Activated CD4-positive, alpha-beta memory T cell treated with anti-CD3 and anti-CD28 coated beads, Interleukin-2, amount 10 ng/mL, durations not matched to agents 7 days and 5 days (primary cell): ENCODE data around the gene PXDN. TPM values are rescaled to one million over a fixed set of nuclear protein-coding genes. Genes with fewer than 3 reads are reported as not detected.
A peak's percentile ranks its signal among the peaks of the same experiment; 100 is the strongest.
"Not testable (repeated sequence)": the region's sequence is repeated elsewhere in the genome, so short reads cannot be mapped to it uniquely, and the experiment has no call there.

Experiments
- CTCF ChIA-PET: fragments of 350-600 bp; sonication (Branson Sonifier 250); formaldehyde crosslinking; loops from one replicate; lab custom pipeline; 2021; ENCODE audit warnings: antibody characterized with exemption, inconsistent platforms; lab: Charles Lee
- POLR2A ChIA-PET: fragments of 350-600 bp; sonication (Branson Sonifier 250); formaldehyde crosslinking; loops from one replicate; lab custom pipeline; 2021; ENCODE audit warnings: antibody characterized with exemption; lab: Charles Lee
- DNase-seq: peaks from one replicate; pipeline ENCODE4 v3.0.0-alpha.2; 2020
- H3K27ac Mint-ChIP-seq: one replicate; pipeline ENCODE4 v1.8.0; 2021; ENCODE audit warnings: mild to moderate bottlenecking, mixed read lengths
- H3K27me3 Mint-ChIP-seq: one replicate; pipeline ENCODE4 v1.8.0; 2021; ENCODE audit warnings: mixed read lengths
- H3K36me3 Mint-ChIP-seq: one replicate; pipeline ENCODE4 v1.8.0; 2021; ENCODE audit warnings: low read depth, mixed read lengths
- H3K4me1 Mint-ChIP-seq: one replicate; pipeline ENCODE4 v1.8.0; 2021; ENCODE audit warnings: mixed read lengths
- H3K4me3 Mint-ChIP-seq: one replicate; pipeline ENCODE4 v1.8.0; 2021; ENCODE audit warnings: mild to moderate bottlenecking, mixed read lengths
- H3K9me3 Mint-ChIP-seq: one replicate; pipeline ENCODE4 v1.8.0; 2021; ENCODE audit warnings: mixed read lengths
- total RNA-seq, 2 experiments: library from RNA; stranded (reverse); gene quantifications; one replicate each; pipeline ENCODE4 v1.2.3, GENCODE V29; 2021

Gene PXDN
- total RNA-seq, 2 experiments from 2014 or later, result not detected

DNA sequence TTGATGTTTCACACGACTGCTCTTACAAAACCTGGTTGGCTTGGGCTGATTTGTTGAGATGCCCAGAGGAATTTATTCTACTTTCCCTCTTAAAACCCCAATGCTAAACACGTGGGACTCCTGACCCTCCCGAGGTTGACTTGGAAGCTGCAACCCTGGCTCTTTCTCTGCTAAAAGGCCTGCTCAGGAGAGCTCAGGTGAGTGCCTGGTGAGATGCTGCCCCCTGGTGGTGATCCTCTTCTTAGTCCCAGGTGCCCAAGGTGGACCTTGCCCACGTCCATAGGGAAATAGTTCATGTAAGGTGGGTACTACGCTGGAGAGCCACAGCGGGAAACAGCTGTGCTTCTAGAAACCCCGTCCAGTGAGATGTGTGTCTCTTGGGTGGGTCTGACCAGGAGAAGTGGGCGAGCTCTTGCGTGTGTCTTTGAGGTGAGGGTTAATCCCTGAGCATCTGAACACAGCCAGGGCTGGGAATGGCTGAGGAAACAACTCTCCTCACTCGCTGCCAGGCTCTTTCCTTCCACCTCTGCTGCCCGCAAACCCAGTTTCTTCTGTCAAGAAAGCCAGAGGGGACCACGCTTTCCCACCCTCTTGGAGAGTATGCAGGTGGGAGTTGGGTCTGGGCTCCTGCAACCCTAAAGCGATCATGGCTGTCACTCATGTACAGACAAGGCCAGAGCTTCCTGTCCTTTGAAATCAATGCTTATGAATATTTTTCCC lies 25.5 kb upstream of the PXDN start:
- CTCF ChIA-PET, result interaction anchor here (0.7 to 2.2 kb wide), 9 partner anchors 8 to 216 kb away, joined by 3 to 9 read pairs (median 4); no protein-coding TSS in a partner anchor
- Mint-ChIP-seq H3K4me1 (no peaks in the 10 kb centered on the region), H3K27me3 (peaks cover 2% of the 10 kb centered on the region), H3K36me3 (no peaks in the 10 kb centered on the region), H3K27ac (no peak overlapping the region), H3K9me3 (no peaks in the 10 kb centered on the region), H3K4me3 (no peak overlapping the region)
- DNase-seq, result peak; percentile 52
- POLR2A ChIA-PET, result no interaction called here

DNA sequence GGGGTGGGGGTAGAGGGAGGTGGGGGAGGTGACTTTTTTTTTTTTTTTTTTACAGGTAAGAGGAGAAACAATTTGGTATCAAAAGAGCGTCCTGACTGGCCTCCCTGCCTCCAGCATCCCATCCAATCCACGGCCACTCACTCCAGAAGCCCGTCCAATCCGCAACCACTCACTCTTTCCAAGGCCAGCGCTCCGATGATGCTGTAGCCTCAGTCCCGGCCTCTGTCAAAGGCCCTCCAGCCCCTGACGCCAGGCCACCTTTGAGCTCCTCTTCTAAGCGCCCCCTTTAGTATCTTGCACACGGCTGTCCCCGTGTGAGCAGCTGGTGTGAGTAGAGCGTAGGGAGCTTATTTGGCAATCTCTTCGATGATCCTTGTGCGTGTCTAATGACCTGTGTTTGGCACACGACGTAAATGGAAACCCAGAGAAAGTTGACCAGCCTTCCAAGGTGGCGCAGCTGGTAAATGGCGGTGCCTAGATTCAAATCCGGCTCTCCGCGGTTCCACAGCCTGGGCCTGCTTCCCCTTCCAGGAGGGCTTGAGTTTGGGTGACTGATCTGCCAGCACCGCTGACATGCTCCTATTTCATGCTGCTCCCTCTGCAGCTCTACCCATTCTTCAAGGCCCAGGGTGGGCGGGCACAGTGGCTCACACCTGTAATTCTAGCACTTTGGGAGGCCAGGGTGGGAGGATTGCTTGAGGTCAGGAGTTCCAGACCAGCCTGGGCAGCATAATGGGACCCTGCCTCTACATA lies 23.8 kb upstream of the PXDN start:
- peaks cover 3% of the 10 kb centered on the region for H3K27me3 Mint-ChIP-seq
- no peaks in the 10 kb centered on the region for H3K36me3 Mint-ChIP-seq
- H3K4me1 Mint-ChIP-seq, result no peaks in the 10 kb centered on the region
- no peak for DNase-seq
- POLR2A ChIA-PET, result no interaction called here
- H3K9me3 Mint-ChIP-seq, result no peaks in the 10 kb centered on the region
- no peak overlapping the region for H3K27ac Mint-ChIP-seq
- CTCF ChIA-PET, result interaction anchor here (0.6 to 2.2 kb wide), 3 partner anchors 16 to 1394 kb away, joined by 3 to 8 read pairs (median 5); no protein-coding TSS in a partner anchor
- H3K4me3 Mint-ChIP-seq, result no peak overlapping the region

DNA sequence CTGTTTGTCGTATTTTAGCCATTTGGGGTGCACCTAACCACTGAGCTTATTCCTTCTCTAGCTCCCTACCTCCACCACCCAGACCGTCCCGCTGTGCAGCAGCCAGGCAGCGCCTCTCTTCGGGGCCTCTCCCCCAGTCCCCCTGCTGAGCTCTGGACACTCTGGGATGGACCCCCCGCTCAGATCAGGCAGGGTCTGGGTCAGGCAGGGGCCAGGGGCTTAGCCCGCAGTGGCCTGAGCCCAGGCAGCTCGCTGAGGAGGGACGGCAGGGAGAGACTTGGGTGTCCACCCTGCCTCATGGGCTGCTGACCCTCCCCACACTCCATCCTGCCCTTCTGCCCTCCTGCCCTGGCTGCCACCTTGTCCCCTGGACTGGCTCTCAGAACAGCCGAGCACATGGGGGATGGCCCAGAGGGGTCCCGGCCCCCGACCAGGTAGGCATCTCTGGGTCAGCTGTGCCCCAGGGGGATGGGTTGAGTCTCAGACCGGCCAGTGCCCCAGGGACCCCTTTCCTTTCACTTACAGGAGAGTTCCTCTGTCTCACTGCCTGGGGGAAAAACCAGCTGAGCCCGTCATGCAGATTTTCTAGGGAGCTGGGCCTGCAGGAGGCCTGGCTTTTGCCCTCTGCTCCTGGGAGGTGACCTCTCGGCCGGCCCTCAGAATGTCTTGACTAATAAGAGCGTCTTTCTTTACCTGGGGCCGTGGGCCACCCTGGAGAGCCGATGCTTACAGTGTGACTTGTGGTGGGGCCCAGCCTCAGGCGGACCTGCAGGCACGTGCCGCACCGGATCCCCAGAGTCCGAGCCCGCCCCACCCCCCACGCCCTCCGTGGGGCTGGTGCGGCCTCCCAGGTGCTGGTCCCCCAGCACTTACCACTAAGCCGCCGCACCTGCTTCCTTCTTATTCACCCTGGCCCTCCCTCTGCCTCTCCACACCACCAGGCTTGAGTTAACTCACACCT lies 22.8 kb upstream of the PXDN start:
- Mint-ChIP-seq H3K27ac (no peak overlapping the region), H3K36me3 (no peaks in the 10 kb centered on the region), H3K9me3 (no peaks in the 10 kb centered on the region), H3K27me3 (peaks cover 7% of the 10 kb centered on the region), H3K4me1 (no peaks in the 10 kb centered on the region), H3K4me3 (no peak overlapping the region)
- POLR2A ChIA-PET, result no interaction called here
- CTCF ChIA-PET, result interaction anchor here (0.6 to 1.5 kb wide), 2 partner anchors 16 to 1395 kb away, joined by 3 to 5 read pairs; no protein-coding TSS in a partner anchor
- DNase-seq, result no peak

DNA sequence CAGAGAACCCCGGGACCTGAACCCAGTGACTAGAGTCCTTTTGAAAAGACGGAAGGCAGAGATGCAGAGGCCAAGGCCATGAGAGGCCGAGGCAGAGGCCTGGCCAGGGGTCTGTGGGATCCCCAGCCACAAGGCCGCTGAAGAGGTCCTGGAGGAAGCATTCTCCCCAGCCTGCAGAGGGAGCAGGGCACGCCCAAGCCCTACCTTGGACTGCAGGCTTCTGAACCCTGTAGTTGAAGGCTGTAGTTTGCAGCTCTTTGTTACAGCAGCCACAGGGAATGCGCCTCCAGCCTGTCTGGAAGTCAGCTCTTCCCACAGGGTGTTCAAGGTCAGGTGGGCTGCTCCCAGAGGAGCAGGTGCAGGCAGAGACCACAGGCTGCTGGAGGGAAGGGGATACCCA lies 22.1 kb upstream of the PXDN start:
- DNase-seq, result no peak
- H3K27ac Mint-ChIP-seq, result no peak overlapping the region
- no peak overlapping the region for H3K4me3 Mint-ChIP-seq
- no peaks in the 10 kb centered on the region for H3K4me1 Mint-ChIP-seq
- peaks cover 7% of the 10 kb centered on the region for H3K27me3 Mint-ChIP-seq
- CTCF ChIA-PET, result interaction anchor here (1.5 kb wide), 1 partner anchor 15 kb away, joined by 3 read pairs; no protein-coding TSS in a partner anchor
- no peaks in the 10 kb centered on the region for H3K9me3 Mint-ChIP-seq
- H3K36me3 Mint-ChIP-seq, result no peaks in the 10 kb centered on the region
- POLR2A ChIA-PET, result no interaction called here

DNA sequence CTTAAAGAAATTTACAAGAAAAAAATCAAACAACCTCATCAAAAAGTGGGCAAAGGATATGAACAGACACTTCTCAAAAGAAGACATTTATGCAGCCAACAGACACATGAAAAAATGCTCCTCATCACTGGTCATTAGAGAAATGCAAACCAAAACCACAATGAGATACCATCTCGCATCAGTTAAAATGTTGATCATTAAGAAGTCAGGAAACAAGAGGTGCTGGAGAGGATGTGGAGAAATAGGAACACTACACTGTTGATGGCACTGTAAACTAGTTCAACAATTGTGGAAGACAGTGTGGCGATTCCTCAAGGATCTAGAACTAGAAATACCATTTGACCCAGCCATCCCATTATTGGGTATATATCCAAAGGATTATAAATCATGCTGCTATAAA lies 20.9 kb upstream of the PXDN start:
- CTCF ChIA-PET, H3K9me3 Mint-ChIP-seq, H3K27me3 Mint-ChIP-seq, H3K27ac Mint-ChIP-seq, H3K4me1 Mint-ChIP-seq, DNase-seq, H3K4me3 Mint-ChIP-seq, H3K36me3 Mint-ChIP-seq, POLR2A ChIA-PET: not testable (repeated sequence)

DNA sequence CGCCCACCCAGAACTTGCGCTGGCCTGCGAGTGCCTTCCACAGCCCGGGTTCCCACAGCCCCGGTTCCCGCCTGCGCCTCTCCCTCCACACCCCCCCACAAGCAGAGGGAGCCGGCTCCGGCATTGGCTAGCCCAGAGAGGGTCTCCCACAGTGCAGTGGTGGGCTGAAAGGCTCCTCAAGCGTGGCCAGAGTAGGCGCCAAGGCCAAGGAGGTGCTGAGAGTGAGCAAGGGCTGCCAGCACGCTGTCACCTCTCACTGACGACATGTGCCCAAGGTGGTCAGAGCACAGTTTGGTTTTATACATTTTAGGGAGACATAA lies 15.3 kb upstream of the PXDN start:
- DNase-seq, result no peak
- H3K4me1 Mint-ChIP-seq, result no peaks in the 10 kb centered on the region
- H3K27me3 Mint-ChIP-seq, result peaks cover 7% of the 10 kb centered on the region
- POLR2A ChIA-PET, result no interaction called here
- H3K4me3 Mint-ChIP-seq, result no peak overlapping the region
- peaks cover 3% of the 10 kb centered on the region for H3K9me3 Mint-ChIP-seq
- H3K27ac Mint-ChIP-seq, result no peak overlapping the region
- H3K36me3 Mint-ChIP-seq, result no peaks in the 10 kb centered on the region
- CTCF ChIA-PET, result interaction anchor here (2.9 kb wide), 1 partner anchor 9 kb away, joined by 6 read pairs; no protein-coding TSS in a partner anchor

DNA sequence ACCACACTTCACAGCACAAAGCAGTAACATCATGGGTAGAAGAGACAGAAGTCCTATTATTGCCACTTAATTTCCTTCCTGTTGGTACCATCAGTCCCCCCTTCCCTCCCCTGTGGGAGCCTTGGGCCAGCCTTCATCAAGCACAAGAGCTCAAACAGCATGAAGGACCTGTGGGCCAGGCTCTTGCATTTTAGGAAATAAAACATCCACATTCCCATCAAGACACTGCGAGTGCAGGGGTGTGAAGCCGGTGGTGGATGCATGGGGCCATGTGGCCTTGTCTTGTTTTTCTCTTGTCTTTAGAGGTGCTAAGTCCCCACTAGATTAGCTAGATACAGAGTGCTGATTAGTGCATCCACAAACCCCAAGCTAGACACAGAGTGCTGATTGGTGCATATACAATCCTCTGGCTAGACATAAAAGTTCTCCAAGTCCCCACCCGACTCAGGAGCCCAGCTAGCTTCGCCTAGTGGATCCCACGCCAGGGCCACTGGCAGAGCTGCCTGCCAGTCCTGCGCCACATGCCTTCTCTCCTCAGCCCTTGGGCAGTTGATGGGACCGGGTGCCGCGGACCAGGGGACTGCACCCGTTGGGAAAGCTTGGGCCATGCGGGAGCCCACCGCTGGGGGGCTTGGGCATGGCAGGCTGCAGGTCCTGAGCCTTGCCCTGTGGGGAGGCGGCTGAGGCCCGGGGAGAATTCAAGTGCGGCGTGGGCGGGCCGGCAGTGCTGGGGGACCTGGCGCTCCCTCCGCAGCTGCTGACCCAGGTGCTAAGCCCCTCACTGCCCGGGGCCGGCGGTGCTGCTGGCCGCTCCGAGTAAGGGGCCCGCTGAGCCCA lies 14.7 kb upstream of the PXDN start:
- Mint-ChIP-seq H3K4me1 (no peaks in the 10 kb centered on the region), H3K27me3 (peaks cover 6% of the 10 kb centered on the region), H3K36me3 (no peaks in the 10 kb centered on the region), H3K27ac (no peak overlapping the region), H3K4me3 (no peak overlapping the region), H3K9me3 (peaks cover 3% of the 10 kb centered on the region)
- DNase-seq, result no peak
- ChIA-PET CTCF (interaction anchor here (2.9 kb wide), 1 partner anchor 8 kb away, joined by 6 read pairs; no protein-coding TSS in a partner anchor), POLR2A (no interaction called here)

DNA sequence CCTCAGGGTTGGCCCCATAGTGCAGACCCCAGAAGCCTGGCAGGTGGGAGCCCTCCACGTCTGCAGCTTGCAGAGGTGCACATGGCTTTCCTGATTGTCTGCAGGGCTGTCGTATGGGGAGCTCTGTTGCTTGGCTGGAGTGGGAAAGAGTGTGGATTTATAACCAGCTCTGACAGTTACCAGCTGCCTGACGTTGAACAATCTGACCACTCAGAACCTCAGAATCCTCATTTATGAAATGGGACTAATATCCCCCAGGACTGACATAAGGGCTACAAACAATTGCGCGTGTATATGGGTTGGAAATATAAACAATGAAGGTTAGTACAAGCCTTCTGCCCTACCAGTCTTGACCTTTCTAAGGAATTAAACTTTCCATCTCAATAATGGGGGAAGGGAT lies 13.9 kb upstream of the PXDN start:
- peaks cover 6% of the 10 kb centered on the region for H3K27me3 Mint-ChIP-seq
- no peak overlapping the region for H3K27ac Mint-ChIP-seq
- H3K4me1 Mint-ChIP-seq, result no peaks in the 10 kb centered on the region
- H3K4me3 Mint-ChIP-seq, result no peak overlapping the region
- peaks cover 3% of the 10 kb centered on the region for H3K9me3 Mint-ChIP-seq
- no peak for DNase-seq
- ChIA-PET POLR2A (no interaction called here), CTCF (no interaction called here)
- H3K36me3 Mint-ChIP-seq, result no peaks in the 10 kb centered on the region

DNA sequence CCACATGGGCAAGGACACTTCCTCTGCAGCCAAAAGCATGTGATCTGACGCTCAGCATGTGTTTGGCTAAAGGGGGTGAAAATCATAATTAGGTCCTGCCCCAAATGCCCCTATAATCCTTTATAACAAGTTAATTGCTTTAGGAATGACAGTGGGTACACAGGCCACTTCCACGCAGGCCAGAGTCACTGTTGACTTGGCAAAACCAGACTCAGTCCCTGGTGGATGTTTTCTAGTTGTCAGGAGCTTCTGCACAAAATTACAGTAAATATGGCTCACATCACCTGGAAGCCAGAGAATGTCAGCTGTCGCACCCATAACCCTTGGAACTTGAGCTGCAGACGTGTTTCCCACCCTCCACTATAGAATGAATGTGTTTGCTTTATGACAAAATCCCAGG lies 13.3 kb upstream of the PXDN start:
- no peak for DNase-seq
- H3K4me3 Mint-ChIP-seq, result no peak overlapping the region
- H3K9me3 Mint-ChIP-seq, result peaks cover 3% of the 10 kb centered on the region
- POLR2A ChIA-PET, result no interaction called here
- H3K4me1 Mint-ChIP-seq, result no peaks in the 10 kb centered on the region
- CTCF ChIA-PET, result no interaction called here
- no peaks in the 10 kb centered on the region for H3K36me3 Mint-ChIP-seq
- peaks cover 4% of the 10 kb centered on the region for H3K27me3 Mint-ChIP-seq
- H3K27ac Mint-ChIP-seq, result no peak overlapping the region

DNA sequence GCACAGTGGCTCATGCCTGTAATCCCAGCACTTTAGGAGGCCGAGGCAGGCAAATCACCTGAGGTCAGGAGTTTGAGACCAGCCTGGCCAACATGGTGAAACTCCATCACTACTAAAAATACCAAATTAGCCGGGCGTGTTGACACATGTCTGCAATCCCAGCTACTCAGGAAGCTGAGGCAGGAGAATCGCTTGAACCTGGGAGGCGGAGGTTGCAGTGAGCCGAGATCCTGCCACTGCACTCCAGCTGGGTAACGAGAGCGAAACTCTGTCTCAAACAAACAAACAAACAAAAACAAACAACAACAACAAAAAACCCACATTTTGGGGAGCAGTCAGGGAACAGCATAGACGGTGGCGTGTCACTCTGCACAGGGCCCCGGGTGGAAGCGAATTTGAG lies 12.8 kb upstream of the PXDN start:
- CTCF ChIA-PET, H3K27ac Mint-ChIP-seq, H3K9me3 Mint-ChIP-seq, H3K27me3 Mint-ChIP-seq, H3K36me3 Mint-ChIP-seq, DNase-seq, POLR2A ChIA-PET, H3K4me3 Mint-ChIP-seq, H3K4me1 Mint-ChIP-seq: not testable (repeated sequence)

DNA sequence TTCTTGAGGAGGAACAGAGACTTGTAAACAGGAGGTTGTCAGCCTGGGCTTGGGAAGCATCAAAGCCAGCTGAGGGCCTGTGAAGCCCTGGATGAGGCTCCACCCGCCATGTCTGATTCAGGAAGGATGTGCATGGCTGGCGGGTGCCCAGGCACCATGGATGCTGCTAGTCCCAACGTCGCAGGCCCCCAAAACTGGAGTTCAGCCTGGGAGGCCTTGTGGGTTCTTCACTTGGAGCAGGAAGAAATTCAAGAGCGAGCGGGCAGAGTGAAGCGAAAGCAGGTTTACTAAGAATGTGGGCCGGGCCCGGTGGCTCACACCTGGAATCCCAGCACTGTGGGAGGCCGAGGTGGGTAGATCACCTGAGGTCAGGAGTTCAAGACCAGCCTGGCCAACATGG lies 12.1 kb upstream of the PXDN start:
- ChIA-PET POLR2A (no interaction called here), CTCF (no interaction called here)
- Mint-ChIP-seq H3K4me1 (no peaks in the 10 kb centered on the region), H3K9me3 (peaks cover 3% of the 10 kb centered on the region), H3K27me3 (peaks cover 2% of the 10 kb centered on the region), H3K36me3 (no peaks in the 10 kb centered on the region), H3K4me3 (no peak overlapping the region), H3K27ac (no peak overlapping the region)
- DNase-seq, result no peak

DNA sequence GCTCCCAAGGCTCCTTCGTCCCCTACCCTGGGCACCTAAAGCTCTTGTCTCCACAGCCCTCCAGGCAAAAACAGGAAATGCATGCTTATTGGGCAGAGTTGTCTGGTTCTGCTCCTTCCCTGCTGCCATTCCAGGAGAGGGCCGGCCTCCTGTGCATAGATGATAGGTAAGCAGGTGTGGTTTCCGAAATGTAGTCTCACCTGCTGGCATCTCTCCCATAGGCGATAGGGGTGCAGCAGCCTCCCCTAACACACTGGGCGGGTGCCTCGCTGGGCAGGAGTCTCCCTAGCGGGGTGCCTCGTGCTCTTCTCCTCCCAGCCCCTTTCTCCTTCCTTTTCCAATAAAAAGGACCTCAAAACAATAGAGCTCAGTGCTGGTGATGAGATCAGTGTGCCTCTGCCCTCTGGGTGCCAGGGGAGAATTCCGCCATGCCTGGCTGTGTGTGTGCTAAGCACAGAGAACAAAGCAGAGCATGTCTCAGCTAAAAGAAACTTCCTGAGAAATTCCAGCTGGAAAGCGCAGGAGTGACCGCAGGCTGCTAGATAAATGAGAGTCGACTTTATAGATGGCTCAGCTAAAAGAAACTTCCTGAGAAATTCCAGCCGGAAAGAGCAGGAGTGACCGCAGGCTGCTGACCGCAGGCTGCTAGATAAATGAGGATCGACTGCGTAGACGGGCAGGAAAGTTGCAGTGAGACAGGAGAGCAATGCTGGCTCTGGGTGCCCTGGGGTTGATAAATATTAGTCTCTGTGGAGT lies 11.3 kb upstream of the PXDN start:
- Mint-ChIP-seq H3K27ac (no peak overlapping the region), H3K9me3 (peaks cover 3% of the 10 kb centered on the region), H3K4me1 (no peaks in the 10 kb centered on the region), H3K4me3 (no peak overlapping the region), H3K36me3 (no peaks in the 10 kb centered on the region), H3K27me3 (no peaks in the 10 kb centered on the region)
- CTCF ChIA-PET, result no interaction called here
- DNase-seq, result no peak
- POLR2A ChIA-PET, result no interaction called here
